Fibroblast of the aortic adventitia (primary cell): Measurements from ENCODE around the gene IKBKE. TPM values are rescaled to one million over a fixed set of nuclear protein-coding genes. Genes with fewer than 3 reads are reported as not detected.

Experiments
- DNase-seq: peaks from one replicate; pipeline ENCODE4 v3.0.0-alpha.2; 2010; ENCODE audit warnings: low read depth
- H3K4me3 ChIP-seq: 2 replicates; pipeline ENCODE4 v1.5.1; 2011; ENCODE audit warnings: low read depth, mild to moderate bottlenecking, control low read depth, low read length, moderate library complexity
- CTCF ChIP-seq: IDR thresholded peaks from 2 replicates; pipeline ENCODE4 v1.5.1; 2011; ENCODE audit warnings: mild to moderate bottlenecking, low read length, control low read depth, inconsistent platforms; ENCODE audit not compliant: insufficient read depth
- total RNA-seq: library from RNA; depleted of rRNA; stranded (reverse); fragments of >200 nt; gene quantifications from 2 replicates; pipeline ENCODE4 v1.2.3, GENCODE V29; 2012; ENCODE audit warnings: low replicate concordance

The IKBKE gene
- total RNA-seq, 1 donor = 11.5 TPM

- no peak for TF ChIP-seq CTCF
Measured at GRCh38 chr1:206516728-206516990, 46.4 kb downstream of the IKBKE start.

GRCh38 chr1:206517784-206518183, 47.5 kb downstream of the IKBKE start:
- DNase-seq = no peak
- H3K4me3 ChIP-seq = no peak overlapping the region
- TF ChIP-seq CTCF = no peak

More at GRCh38 chr1:206516728-206516990, 46.4 kb downstream of the IKBKE start:
- no peak for DNase-seq
- H3K4me3 ChIP-seq = no peak overlapping the region

- DNase-seq = no peak
- H3K4me3 ChIP-seq = no peak overlapping the region
- TF ChIP-seq CTCF = no peak
Measured at GRCh38 chr1:206518206-206518605, 47.9 kb downstream of the IKBKE start.

- no peak for TF ChIP-seq CTCF
- no peak overlapping the region for H3K4me3 ChIP-seq
- DNase-seq = no peak
Measured at GRCh38 chr1:206518743-206519142, 48.5 kb downstream of the IKBKE start.

GRCh38 chr1:206521127-206521526, 50.9 kb downstream of the IKBKE start:
- no peak overlapping the region for H3K4me3 ChIP-seq
- no peak for TF ChIP-seq CTCF
- no peak for DNase-seq

GRCh38 chr1:206521694-206522402, 51.6 kb downstream of the IKBKE start:
- no peak for DNase-seq
- TF ChIP-seq CTCF = no peak
- H3K4me3 ChIP-seq = no peak overlapping the region

GRCh38 chr1:206524739-206525364, 54.6 kb downstream of the IKBKE start:
- no peak for DNase-seq
- no peak overlapping the region for H3K4me3 ChIP-seq
- TF ChIP-seq CTCF = no peak
